T1000 (cell line): ENCODE data around the gene LY6G6D.
"Not testable (repeated sequence)": the region's sequence is repeated elsewhere in the genome, so short reads cannot be mapped to it uniquely, and the experiment has no call there.

Source experiments
- DNase-seq: peaks from one replicate; lab custom pipeline; 2025; ENCODE audit warnings: mixed read lengths; lab: John Stamatoyannopoulos, UW

LY6G6D gene

DNA sequence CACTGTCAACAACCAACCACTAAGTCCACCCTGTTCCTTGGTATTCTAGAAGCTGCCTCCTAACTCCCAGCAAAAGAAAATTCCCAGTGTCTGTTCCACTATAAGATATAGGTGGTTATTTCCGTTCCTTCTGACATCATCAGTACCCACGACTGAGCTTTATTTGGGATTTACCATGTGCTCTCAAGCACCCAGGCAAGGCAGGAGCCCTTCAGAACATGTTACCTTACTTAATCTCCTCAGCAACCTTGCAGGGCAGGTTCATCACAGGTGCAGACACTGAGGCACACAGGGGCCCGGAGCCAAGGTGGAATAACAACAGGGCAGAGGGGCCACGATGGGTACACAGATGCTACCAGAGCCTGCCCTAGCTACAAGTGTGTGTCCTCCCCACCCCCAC lies 22.8 kb upstream of the LY6G6D start:
- no peak for DNase-seq

DNA sequence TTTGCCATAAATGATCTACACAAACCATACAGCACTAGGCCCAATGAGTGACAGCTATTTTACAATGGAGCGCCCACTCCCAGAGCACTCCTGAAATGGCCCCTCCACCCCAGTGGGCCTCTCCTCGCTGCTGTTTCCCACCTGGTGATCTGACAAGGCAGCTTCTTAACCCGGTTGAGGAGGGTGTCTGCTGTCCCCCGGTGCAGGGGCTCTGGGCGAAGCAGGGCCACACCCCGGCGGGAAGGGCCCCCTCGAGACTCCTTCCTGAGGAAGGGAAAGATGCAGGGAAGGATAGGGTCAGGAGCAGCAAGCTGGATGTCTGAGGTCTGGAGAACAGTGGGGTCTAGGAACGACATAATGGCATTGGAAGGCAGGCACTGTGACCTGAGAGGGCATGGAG lies 22.3 kb upstream of the LY6G6D start:
- DNase-seq, result no peak

DNA sequence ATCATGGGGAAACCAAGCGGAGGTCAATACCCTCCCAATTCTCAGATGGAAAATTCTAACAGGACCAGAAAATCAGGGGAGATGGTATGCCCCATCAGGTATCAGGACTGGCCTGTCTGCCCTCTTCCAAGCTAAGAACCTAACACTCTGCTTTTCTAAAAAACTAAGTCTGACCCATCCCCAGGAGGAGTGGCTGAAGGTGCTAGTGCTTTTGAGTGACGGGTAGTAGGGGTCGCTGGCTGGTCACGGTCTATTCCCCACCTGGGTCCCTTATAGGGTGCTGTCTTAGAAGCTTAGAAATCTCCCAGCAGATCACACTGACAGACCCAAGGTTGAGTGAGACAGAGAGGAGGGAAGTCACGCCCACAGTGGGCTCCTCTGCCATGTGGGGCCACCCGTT lies 21.6 kb upstream of the LY6G6D start:
- no peak for DNase-seq

DNA sequence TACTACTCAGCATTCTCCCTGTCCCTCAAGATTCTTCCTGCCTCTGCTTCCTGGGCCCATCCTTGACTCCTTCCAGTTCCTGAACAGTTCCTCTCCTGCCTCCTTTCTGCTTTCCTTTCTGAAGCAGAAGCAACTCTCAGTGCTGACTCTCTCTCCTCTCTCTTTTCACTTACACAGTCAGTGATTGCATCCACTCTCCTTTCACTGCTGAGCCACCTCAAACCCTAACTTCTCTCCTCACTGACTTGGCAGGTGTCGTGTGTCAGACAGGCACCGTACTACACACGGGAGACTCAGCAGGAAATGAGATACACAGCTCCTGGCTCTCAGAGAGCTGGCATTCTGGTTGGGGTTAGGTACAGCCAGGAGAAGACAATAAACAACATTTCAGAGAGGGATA lies 17.6 kb upstream of the LY6G6D start:
- DNase-seq, result no peak

DNA sequence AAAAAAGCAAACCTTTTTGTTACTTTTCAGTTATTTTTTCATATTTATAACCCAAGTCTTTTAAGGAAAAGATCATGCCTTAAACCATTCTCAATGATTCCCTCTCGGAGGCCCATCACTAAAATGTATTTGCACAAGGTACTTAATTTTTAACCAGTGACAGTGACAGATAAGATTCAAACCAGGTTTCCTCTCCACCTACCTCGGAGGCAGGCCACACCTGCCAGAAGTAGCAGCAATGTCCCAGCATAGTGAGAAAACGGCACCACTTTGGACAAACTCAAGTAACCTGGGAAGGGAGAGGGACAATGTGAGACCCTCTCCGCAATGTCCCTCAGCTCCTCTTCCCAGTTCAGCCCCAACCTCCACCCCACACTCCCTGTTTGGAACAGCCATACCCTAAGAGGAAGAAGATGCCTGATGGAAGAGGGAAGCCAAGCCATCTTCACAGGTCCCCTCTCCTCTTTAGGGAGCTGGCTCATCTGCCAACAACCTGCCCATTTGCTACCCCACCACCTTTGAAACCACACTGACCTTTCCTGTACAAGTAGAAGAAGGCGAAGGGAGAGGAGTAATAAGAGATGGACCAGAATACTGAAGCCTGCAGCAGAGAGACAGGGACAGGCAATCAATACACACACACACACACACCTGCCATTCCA lies 14.3 kb upstream of the LY6G6D start:
- DNase-seq, result no peak

DNA sequence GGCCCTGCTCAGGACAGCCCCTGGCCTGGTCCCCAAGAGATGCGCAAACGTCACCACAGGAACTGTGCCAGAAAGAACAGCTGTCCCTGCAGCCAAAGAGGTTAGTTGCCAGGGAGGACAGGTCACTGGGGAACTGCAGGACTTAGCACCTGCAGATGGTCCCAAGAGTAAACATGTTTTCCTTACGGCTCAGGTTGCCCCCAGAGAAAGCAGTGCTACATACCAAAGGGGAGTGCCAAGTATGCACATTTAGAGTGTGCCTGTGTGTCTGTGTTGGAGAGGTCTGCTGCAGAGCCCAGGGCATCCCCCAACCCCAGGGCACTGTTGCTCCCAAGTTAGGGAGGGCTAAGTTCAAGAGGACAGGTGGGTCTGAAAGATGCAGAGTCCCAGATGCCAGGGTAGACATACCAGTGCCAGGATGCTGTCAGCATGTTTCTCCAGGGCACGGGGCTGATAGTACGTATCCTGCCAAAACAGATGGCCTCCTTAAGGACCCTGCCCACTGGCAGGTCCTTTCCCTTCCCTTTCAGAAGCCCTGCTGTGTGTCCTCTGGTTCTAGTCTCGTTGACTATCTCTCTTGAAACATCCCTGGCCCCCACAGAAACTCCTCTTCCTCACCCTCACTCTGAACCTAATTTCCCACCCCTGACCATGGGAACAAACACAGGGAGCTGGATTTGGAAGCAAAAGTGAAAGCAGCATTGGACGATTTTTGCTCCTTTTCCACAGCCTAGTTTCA lies 13.3 kb upstream of the LY6G6D start:
- DNase-seq, result no peak

DNA sequence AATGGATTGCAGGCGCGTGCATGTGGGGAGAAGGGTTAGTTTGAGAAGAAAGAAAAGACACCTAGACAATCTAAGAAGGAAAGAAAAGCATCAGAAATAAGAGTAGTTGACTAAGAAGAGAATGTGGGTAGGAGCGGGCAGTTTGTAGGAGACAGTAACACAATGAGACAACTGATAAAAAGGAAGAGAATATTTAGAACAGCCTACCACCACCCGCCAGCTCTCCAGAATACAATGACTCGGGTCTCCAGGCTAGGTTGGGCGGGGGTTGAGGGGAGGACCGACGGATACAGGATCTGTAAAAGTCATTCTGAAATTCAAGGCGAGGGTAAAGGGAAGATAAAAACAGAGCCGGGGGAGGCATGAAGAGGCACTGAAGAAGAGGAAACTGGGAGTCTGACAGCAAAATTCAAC lies 12.7 kb upstream of the LY6G6D start:
- DNase-seq, result no peak

DNA sequence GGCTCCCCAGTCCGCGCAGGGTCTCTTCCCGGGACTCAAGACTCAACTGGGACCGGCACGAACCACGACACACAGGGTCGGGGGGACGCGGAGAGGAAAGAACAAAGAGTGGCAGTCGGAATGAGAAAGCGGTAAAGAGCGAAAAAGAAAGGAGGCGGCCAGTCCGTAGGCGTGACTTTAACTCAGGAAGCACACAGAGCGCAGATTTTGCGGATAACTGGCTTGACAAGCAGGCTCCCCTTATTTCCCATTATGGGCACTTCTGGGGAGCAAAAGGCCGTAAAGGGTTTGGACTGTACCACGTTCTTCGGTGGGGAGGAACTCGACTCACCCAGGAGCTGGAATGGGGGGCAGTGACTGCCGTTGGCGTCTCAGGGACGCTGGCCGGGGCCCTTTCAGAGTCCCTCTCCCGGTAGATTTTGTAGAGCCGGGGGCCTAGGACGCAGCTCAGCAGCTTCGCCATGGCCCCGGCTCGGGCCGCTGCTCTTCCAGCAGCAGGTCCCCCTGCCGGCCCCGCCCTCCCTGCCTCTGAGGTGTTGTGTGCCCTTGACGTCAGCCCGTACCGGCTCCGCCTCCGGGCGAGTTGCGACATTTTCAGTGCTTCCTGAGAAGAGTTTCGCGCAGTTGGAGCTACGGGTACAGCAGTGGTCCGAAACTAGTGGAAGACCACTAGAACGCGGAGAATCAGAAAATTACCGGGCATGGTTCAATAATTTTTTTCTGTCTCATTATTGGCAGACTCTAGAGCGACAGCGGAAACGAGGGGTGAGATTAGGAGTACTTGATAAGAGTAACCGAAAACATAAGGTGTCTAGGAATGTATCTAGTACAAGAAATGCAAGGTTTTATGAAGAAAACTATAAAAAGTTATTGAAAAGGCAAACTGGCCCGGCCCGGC lies 12.1 kb upstream of the LY6G6D start, which contains the start of gene ABHD16A:
Gene ABHD16A (minus strand): TSS at position 506 of the 898 bp plus-strand sequence. CDS start 43 bp downstream, at position 463.
- peak; percentile 94 for DNase-seq

DNA sequence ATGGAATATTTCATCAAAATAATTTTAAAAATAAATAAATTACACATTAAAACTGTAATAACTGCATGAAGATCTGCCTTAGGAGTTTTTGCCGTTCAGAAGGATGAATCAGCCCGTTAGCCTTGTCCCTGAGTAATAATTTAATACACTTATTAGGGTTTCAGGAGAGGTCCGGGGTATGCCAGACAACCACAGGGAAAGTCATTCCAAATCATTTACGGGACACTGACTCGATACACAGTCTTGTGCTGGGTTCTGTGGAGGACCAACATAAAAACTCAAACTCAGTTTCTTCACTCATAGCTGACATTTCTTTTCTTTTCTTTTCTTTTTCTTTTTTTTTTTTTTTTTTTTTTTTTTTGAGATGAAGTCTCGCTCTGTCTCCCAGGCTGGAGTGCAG lies 9.2 kb upstream of the LY6G6D start:
- DNase-seq, result no peak

DNA sequence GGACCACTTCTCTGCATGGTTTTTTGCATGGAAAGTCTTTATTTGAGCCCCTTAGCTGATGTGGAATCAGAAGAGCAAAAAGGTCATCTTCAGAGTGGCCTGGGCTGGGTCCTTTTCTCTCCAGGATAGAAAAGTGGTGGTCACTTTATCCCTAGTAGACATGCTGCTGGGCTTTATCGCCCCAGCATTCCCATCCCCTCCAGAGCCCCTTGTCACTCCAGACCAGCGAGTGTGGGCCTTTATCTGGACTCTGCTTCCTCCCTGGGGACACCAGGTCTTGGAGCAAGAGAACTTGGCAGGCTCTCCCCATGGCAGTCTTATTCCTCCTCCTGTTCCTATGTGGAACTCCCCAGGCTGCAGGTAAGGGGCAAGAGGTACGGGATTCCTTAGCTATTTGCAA lies 8.5 kb upstream of the LY6G6D start, which contains the start of gene LY6G6F:
Gene LY6G6F (plus strand): TSS at position 268 of the 400 bp plus-strand sequence. CDS start 41 bp downstream, at position 309.
- DNase-seq, result no peak

DNA sequence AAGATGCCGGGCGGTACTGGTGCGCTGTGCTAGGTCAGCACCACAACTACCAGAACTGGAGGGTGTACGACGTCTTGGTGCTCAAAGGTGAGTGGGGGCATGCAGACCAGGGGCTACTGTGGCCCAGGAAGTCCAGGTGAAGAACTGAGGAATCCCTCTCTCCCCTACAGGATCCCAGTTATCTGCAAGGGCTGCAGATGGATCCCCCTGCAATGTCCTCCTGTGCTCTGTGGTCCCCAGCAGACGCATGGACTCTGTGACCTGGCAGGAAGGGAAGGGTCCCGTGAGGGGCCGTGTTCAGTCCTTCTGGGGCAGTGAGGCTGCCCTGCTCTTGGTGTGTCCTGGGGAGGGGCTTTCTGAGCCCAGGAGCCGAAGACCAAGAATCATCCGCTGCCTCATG lies 7.4 kb upstream of the LY6G6D start:
- no peak for DNase-seq

DNA sequence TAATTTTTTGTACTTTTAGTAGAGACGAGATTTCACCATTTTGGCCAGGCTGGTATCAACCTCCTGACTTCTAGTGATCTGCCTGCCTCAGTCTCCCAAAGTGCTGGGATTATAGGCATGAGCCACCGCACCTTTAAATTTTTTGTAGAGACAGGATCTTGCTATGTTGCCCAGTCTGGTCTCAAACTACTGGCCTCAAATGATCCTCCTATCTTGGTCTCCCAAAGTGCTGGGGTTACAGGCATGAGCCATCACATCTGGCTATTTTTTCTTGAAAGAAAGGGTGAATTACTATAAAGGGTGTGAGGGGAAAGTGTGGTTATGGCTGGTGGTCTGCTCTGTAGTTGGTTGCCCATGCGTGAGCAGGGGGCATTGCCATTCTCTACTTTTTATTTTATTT lies 6.9 kb upstream of the LY6G6D start:
- DNase-seq, result no peak

DNA sequence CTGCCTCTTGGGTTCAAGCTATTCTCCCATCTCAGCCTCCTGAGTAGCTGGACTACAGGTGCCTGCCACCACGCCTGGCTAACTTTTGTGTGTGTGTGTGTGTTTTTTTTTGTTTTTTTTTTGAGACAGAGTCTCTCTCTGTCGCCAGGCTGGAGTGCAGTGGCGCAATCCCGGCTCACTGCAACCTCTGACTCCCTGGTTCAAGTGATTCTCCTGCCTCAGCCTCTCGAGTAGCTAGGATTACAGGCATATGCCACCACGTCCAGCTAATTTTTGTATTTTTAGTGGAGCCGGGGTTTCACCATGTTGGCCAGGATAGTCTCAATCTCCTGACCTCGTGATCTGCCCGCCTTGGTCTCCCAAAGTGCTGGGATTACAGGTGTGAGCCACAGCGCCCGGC lies 6.0 kb upstream of the LY6G6D start:
- DNase-seq, result not testable (repeated sequence)

DNA sequence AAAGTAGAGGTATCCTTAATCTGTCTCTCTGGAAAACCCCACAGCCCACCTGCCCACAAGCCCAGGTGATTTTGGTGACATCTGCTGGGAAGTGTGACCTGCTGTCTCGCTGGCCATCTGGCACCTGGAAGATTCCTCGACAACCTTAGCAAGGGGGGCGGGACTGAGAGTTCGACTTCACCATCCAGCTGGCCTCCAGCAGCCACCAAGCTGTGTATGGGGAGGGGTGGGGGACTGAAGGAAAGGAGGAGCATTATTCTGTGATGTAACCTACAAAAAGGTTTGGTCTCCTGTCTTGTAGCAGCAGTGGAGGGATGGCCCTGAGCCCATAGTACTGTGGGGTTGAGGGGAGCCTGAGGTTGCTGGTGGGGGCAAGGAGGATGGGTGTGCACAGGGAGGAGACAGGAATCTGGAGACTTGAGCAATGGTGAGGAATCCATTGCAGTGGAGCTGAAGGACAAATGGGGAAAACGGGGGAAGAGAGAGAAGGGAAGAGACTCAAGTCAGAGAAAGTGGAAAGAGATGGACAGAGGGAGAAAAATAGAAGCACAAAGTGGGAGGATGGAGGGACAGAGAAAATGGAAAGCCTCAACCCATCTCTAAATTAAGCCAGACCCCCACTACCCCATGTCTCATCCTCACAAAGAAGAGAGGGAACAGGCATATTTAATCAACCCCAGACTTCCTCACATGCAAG lies 4.5 kb upstream of the LY6G6D start:
- DNase-seq, result no peak

DNA sequence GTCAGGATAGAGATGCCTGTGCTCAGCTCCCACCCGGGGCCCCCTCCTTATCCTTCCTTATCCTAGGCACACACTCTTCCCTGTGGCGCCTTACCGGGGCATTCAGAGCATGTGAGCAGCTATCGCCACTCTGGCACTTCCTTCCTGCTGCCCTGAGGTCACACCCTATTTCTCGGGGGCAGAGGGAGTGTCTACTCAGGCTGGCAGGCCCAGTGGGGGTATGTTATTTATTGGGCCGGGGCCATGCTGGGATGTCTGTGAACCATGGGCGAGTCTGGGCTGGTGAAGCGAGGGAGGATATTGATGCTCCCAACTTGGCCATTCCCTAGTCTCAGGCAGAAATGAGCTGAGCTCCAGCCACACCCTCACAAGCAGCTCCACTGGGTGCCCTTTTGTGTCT lies 3.9 kb upstream of the LY6G6D start:
- no peak for DNase-seq

DNA sequence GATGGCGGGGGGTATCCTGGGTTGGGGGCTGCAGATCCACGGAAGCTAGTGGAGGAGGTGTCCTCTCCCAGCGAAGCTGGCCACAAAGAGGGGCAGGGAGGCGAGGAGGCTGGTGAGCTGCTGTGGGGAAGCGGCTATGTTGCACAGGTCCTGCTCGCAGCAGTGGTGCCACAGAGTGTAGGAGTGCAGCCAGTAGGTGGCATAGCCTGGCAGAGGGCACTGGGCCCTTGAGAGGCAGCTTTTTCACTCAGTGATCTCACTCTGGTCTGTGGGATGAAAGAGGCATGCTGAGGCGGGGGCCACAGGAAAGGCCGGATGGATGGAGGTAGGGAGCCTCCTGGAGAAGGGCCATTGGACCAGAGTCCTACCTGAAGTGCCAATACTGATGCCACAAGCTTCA lies 2.9 kb upstream of the LY6G6D start:
- no peak for DNase-seq

DNA sequence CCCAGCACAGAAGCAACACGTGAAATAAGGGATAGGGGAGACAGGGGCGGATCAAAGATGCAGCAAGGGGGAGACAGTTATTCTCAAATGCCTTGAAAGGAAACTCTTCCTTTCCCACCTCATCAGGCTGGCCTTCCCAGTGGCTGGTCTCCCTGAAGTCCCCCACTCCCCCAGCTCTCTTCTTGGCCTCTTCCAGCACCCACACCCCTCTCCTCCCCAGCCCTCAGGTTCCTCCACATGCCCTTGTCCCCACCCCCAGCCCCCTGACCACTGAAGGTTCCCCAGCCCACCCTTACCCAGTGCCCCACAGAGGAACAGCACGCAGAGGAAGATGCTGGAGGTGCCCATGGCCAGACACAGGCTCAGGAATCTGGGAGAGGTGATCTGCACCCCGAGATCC lies 1.7 kb upstream of the LY6G6D start:
- no peak for DNase-seq

DNA sequence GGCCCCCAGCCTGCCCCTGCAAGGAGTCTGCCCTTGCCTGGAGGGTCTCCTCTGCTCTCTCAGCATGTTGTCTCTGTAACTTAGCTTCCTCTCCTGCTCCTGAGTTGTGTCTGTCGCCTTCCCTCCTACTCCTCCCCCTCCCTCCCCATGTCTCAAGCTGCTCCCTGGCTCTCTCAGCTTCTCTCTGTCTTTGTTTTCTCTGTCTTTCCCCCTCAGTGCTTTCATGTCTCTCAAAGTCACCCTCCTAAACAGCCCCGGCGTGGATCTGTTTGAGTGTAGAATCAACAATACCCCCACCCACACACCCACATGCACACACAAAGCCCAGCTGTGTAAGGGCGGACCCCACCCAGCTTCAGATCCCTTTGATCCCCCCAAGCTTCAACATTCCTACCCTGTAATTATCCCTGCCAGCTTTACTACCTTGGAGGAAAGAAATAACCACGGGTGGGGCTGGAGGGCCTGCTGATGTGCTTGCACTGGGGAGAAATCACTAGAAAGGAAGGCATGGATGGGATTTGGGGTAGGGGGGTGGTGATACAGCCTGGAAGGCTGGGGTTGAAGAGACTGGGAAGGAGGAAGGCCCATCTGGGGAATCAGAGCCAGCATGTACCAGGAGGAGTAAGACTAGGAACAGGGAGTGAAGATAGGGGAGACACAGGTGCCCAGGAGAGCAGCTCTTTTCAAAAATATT lies 1.0 kb upstream of the LY6G6D start:
- no peak for DNase-seq

DNA sequence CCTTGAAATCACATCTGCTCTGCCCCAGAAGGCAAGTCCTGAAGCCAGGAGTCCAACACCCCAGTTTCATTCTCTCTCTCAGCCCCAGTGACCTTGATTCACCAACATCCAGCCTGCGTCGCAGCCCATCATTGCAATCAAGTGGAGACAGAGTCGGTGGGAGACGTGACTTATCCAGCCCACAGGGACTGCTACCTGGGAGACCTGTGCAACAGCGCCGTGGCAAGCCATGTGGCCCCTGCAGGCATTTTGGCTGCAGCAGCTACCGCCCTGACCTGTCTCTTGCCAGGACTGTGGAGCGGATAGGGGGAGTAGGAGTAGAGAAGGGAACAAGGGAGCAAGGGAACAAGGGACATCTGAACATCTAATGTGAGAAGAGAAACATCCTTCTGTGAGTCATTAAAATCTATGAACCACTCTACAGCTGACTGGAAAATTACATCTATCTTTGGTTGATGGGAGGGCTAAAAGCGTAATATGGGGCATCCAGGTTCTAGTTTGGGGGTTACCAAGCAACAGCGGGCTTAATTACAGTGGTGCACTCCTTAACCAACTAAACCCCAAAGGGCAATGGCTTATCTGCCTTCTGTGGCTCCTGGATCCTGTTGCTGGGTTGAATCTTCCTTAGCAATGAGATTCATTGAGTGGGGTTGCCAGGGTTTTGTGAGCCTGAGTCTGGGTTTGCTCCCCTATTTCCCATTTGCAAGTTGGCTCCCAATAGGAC lies 2.5 kb downstream of the LY6G6D start:
- DNase-seq, result no peak

DNA sequence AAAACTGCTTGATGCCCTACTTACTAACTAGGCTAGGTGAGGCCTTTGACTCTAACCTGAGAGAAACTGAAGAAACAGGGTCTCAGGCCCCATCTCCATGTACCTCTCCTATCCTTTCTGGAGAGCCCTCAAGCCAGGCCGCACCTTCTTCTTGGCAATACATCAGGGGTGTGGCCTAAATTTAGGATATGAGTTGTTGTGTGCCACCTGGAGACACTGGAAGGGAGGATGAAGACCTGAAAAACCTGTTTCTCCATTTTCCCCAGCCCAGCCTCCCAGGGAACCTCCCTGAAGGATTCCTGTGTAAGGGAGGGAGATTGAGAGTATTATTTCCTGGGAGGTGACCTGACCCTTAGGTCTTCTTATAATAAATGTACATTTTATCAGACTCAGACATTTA lies 3.1 kb downstream of the LY6G6D start:
- no peak for DNase-seq

DNA sequence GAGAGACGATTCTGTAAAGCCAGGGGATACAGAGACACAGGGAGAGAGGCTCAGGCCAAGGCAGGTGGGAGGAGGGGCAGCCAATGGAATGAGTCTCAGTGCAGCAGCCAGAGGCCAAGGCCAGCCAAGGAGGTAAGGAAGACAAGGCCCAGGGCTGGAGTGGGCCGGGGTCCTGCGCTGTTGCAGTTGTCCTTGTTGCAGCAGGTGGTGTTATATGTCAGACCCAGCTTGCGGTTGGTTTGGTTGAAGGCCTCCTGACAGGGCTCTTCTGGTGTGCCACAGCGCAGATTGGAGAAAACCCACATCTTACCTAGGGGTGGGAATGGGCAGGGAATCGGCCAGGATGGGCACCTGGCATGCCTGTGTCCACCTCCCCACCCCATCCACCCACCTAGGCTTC lies 3.9 kb downstream of the LY6G6D start:
- no peak for DNase-seq
